ENCODE data around the gene MAP7.
A peak's percentile ranks its signal among the peaks of the same experiment; 100 is the strongest.

Gene MAP7

GRCh38 chr6:136563386-136564152, 13.3 kb upstream of the MAP7 start:
- no peak for DNase-seq

- no peak for DNase-seq
These were observed 12.0 kb upstream of the MAP7 start for GRCh38 chr6:136562211-136562610.

- no peak for DNase-seq
These were observed 3.1 kb upstream of the MAP7 start for GRCh38 chr6:136553166-136553787.

GRCh38 chr6:136552054-136552453, 1.8 kb upstream of the MAP7 start:
- no peak for DNase-seq

GRCh38 chr6:136551103-136551502, 881 bp upstream of the MAP7 start:
- no peak for DNase-seq

GRCh38 chr6:136550045-136550329, 235 bp downstream of the MAP7 start:
- no peak for DNase-seq

GRCh38 chr6:136549300-136550044, 750 bp downstream of the MAP7 start:
- peak; percentile 48 for DNase-seq

GRCh38 chr6:136548582-136549299, 1.5 kb downstream of the MAP7 start:
- DNase-seq = peak; percentile 48

- DNase-seq = no peak
These were observed 2.4 kb downstream of the MAP7 start for GRCh38 chr6:136547871-136548270.

- DNase-seq = peak; percentile 73
These were observed 2.9 kb downstream of the MAP7 start for GRCh38 chr6:136547336-136547735.

- no peak for DNase-seq
These were observed 3.9 kb downstream of the MAP7 start for GRCh38 chr6:136546331-136546730.

GRCh38 chr6:136544326-136544725, 5.9 kb downstream of the MAP7 start:
- no peak for DNase-seq

GRCh38 chr6:136541395-136541794, 8.8 kb downstream of the MAP7 start:
- DNase-seq = no peak

- DNase-seq = no peak
These were observed 10.1 kb downstream of the MAP7 start for GRCh38 chr6:136539967-136540652.

- no peak for DNase-seq
These were observed 11.4 kb downstream of the MAP7 start for GRCh38 chr6:136538836-136539235.

- no peak for DNase-seq
These were observed 14.2 kb downstream of the MAP7 start for GRCh38 chr6:136535880-136536650.

GRCh38 chr6:136535017-136535765, 15.0 kb downstream of the MAP7 start:
- DNase-seq = no peak

GRCh38 chr6:136534268-136534667, 16.0 kb downstream of the MAP7 start:
- no peak for DNase-seq

- no peak for DNase-seq
These were observed 16.7 kb downstream of the MAP7 start for GRCh38 chr6:136533487-136533886.

GRCh38 chr6:136532030-136532429, 18.2 kb downstream of the MAP7 start:
- peak; percentile 40 for DNase-seq

GRCh38 chr6:136529710-136530109, 20.5 kb downstream of the MAP7 start:
- peak; percentile 24 for DNase-seq

Data from midbrain (tissue), 1 donor.